ENCODE measurements around the gene USP37.

Gene USP37

DNA sequence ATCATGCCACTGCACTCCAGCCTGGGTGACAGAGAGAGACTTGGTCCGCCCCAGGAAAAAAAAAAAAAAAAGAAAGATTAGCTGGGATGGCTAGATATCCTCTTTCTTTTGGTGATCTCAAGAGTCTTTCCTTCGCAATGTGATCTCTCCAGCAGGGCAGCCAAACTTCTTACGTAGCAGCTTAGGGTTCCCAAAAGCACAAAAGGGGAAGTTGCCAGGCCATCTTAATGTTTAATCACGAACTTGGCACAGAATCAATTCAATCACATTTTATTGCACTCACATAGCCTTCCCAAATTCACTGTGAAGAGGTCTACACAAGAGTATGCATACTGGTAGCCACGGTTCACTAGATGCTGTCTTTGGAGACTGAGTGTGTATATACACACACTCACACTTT is 96.2 kb downstream of the USP37 start:
- no peak for DNase-seq

- no peak for DNase-seq
These were observed 97.1 kb downstream of the USP37 start for GRCh38 chr2:218471036-218471435.

- DNase-seq = no peak
These were observed 97.7 kb downstream of the USP37 start for GRCh38 chr2:218470448-218470847.

- no peak for DNase-seq
These were observed 102.0 kb downstream of the USP37 start for GRCh38 chr2:218465987-218466633.

- DNase-seq = no peak
These were observed 109.6 kb downstream of the USP37 start for GRCh38 chr2:218458598-218458997.

- no peak for DNase-seq
These were observed 111.3 kb downstream of the USP37 start for GRCh38 chr2:218456849-218457248.

DNA sequence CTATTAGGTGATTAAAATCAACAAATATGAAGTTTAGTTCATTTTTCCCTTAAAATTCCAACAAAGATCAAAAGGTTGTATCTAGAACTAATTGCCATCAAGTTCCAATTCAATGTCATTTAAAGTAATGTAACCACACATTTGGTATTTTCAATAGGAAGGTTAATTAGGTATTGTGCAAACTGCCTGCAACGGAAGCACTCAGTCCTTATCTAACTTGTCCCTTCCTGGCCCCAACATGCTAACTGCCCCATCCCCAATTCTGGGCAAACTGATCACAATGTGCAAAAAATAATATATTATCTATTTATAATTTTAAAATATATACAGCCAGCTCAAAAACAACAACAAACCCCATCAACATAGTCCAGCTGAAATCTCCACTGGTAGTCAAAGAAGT is 116.1 kb downstream of the USP37 start:
- DNase-seq = no peak

GRCh38 chr2:218448934-218449333 is 119.2 kb downstream of the USP37 start:
- no peak for DNase-seq

DNA sequence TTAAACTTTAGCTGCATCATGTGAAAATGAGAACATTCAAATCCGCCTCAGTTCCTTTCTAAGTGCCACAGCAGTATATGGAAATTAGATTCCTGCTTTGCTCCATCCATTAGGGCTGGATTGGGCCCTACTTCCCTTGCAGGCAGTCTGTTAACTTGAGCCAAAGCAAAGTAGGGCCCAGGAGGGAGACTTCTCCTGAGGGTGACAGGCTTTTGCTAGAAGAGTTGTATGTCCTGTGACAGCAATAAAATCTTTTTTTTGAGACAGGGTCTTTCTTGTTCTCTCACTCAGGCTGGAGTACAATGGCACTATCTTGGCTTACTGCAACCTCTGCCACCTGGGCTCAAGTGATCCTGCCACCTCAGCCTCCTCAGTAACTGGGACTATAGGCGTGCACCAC is 121.1 kb downstream of the USP37 start:
- no peak for DNase-seq

DNA sequence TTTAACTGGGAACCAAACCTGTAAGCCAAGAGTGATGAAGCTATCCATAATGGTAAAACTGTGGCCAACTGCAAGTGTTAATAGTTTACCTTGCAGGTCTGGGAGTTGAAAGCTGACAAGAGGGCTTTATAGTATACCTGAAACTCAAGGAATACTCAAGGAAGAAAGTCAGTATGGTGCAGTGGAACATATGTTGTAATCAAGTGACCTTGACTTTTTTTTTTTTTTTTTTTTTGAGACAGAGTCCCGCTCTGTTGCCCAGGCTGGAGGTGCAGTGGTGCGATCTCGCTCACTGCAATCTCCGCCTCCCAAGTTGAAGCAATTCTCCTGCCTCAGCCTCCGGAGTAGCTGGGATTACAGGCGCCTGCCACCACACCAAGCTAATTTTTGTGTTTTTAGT is 121.6 kb downstream of the USP37 start:
- no peak for DNase-seq

DNA sequence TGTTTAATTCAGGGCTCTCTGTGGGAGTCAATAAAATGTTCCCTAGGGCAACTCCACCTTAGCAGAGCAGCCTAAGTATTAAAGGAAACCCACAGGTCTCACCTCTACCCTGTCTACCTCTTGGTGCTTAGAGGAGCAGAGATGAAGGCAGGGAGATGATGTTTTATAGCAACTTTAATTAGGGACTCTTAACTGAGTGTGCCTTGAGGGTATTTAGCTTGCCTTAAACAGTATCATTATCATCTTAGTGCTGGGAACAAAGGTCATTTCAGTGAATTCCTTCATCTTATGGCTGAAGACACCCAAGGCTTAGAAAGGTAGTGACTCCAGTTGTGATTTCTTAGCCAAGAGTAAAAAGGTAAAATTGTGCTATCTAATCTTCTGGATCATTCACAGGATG is 122.5 kb downstream of the USP37 start:
- no peak for DNase-seq

DNA sequence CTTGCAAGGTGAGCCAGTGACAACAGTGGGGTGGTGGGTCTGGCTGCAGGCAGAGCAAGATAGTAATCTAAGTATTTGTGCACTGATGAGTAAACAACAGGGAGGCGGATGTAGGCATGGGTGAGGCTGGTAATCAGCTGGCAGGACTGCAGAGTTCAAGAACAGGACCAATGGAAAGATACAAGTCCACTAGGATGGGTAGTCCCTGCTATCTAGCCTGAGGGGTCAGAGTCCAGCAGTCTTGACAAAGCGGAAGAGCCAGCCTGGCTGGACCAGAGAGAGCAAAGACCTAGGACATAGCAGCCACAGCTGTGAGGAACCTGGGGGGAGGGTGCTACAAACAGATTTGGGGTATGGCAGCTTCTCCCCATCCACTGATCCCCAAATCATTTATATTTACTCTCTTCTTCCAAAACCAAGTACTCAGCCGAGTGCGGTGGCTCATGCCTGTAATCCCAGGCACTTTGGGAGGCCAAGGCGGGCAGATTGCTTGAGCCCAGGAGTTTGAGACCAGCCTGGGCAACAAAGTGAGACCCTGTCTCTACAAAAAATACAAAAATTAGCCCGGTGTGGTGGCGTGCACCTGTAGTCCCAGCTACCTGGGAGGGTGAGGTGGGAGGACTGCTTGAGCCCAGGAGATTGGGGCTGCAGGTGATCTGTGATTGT is 123.3 kb downstream of the USP37 start:
- DNase-seq = no peak

DNA sequence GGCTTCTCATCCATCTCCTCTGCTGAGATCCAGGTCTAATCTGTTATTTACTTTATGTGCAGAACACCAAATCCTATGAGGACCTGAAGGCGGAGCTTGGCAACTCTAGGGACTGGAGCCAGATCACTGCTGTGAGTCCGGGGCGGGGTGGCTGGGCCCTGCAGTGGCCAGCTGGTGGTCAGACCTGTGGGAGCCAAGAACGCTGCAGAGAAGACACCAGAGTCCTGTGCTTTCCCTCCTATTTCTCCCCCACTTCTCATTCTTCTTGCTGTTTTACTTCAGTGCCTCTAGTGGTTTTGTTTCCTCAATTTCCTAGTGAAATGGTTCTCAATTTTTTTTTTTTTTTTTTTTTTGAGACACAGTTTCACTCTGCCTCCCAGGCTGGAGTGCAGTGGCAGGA is 129.6 kb downstream of the USP37 start:
- DNase-seq = no peak

DNA sequence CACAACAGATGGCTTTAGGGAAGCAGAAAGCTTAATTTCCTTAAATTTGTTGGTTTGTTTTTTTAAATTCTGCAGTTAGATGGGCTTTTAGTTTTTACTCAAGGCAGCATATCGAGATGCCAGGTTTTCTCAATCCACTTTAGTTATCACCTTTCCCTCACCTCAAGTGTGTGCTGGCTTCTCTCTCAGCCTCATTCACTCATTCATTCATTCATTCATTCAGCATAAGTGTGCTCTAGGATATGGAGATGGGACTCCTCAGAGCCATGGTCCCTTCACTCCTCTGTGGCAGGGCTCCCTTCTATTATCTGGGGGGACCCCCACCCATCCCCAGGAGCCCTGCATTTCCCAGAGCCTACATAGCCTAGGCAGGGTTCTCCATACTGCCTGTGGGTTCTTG is 130.2 kb downstream of the USP37 start:
- DNase-seq = no peak

GRCh38 chr2:218436992-218437391 is 131.2 kb downstream of the USP37 start:
- DNase-seq = no peak

DNA sequence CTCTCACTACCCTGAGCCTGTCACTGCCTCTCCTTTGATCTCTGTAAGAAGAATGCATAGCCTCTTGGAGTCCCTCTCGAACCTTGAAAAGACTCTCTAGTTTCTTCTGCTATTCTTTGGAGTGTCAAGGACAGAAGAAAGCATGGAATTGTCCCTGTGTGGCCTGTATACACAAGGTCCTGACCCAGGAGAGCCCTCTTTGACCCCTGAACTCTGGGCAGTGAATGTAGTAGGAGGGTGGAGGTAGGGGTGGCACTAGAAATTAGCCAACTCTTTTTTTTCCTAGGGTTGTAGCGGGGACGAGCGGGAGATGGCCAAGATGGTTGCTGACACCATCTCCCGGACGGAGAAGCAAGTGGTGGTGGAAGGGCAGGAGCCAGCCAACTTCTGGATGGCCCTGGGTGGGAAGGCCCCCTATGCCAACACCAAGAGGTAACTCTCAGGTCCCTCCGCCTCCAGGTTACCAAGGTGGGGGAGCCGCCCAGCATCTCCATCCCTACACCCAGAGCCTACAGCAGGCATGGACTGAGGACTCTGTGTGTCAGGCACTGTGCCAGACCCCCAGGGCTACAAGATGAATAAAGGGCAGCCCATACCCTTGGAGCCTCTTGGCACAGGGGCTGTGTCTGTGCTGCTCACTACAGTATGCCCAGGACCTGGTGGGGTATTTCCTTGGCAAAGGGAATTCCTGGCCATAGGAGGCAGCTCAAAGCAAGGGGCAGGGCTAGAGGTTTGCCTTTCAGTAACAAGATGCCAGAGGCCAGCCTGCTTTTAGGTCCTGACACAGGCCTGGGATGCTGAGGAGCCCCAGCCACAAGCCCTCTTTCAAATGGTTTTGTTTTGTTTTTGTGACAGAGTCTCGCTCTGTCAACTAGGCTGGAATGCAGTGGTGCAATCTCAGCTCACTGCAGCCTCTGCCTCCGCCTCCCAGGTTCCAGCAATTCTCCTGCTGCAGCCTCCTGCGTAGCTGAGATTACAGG is 132.9 kb downstream of the USP37 start:
- DNase-seq = no peak

GRCh38 chr2:218434456-218434855 is 133.7 kb downstream of the USP37 start:
- DNase-seq = no peak

- DNase-seq = no peak
These were observed 135.3 kb downstream of the USP37 start for GRCh38 chr2:218432676-218433365.

DNA sequence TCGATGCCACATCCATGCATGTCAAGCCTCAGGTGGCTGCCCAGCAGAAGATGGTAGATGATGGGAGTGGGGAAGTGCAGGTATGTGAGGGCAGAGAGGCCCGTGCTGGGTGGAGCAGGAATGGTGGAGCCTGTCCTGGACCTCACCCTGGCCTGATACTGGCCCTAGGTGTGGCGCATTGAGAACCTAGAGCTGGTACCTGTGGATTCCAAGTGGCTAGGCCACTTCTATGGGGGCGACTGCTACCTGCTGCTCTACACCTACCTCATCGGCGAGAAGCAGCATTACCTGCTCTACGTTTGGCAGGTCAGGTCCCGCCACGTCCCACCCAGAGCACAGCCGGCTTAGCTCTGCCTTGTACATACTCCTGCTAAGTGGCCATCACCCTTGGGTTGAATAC is 136.3 kb downstream of the USP37 start:
- no peak for DNase-seq

- no peak for DNase-seq
These were observed 137.4 kb downstream of the USP37 start for GRCh38 chr2:218430721-218431120.

DNA sequence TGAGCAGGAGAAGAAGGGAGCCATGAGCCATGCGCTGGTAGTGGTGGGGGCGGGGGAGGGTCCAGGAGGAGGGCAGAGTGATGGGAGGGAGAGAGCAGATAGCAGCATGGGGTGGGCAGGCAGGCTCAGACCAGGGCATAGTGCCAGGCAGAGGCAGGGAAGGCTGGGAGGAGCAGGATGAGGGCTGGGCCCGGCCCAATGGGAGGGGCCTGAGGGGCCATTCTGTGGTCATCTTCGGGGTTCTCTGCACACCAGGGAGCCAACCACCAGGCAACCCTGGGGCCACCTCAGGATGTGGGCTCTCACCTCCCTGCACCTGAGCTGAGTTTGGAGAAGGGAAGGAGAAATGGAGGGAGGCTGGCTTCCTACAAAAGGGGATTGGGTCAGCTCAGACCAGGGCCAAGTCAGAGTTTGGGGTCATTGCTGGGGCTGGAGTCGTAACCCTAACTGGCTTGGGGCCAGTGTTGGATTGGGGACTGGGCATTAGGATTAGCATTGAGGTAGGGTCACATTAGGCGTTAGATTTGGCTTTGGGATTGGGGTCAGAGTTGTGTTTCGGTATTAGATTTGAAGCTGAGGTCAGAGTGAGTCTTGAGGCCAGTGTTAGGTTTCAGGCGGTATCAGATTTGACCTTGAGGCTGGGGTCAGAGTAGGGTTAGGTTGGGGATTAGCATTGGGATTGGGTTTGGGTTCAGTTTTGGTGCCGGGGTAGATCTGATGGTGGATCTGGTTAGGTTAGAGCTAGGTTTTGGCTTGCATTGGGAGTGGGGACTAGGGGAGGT is 138.0 kb downstream of the USP37 start:
- no peak for DNase-seq

DNA sequence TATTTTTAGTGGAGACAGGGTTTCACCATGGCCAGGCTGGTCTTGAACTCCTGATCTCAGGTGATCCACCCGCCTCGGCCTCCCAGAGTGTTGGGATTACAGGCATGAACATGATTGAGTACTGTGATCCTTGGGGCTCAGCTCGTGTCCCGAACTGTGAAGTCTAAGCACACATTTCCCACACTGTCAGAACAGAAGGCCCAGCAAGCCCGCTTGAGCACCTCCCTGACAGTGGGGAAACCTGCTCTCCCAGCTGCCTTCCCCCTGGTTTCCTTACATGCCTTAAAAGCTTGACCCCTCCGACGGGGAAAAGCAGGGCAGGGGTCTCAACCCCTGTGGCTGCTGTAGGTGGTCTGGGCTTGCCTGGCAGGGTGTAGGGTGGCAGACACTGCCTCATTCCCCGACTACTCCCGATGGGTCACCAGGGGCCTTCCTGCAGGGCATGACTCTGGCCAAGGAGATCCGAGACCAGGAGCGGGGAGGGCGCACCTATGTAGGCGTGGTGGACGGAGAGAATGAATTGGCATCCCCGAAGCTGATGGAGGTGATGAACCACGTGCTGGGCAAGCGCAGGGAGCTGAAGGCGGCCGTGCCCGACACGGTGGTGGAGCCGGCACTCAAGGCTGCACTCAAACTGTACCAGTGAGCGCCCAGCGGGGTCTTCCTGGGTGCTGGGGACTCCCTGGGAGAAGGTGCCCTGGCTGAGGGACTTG is 139.1 kb downstream of the USP37 start:
- DNase-seq = no peak
